Esophagus squamous epithelium (tissue), 4 donors: ENCODE data around the gene RGS3.

Experiments used
- POLR2A ChIP-seq, 4 donors: fragments of 450-650 bp; IDR thresholded peaks; one replicate each; pipeline ENCODE4 v1.6.1; 2017; ENCODE audit warnings: antibody characterized with exemption in 4 of 4, mild to moderate bottlenecking in 4 of 4, moderate library complexity in 3 of 4
- TF ChIP-seq, protein P1 (sequence below), 6 experiments: fragments of 450-650 bp in 4 of 6; fragments of 200-600 bp in 2 of 6; sonication (generic) in 2 of 6; IDR thresholded peaks; one replicate each; pipeline ENCODE4 v1.5.1; 2016 to 2019; ENCODE audit warnings: antibody characterized with exemption in 6 of 6, mild to moderate bottlenecking in 4 of 6, moderate library complexity in 4 of 6

DNA sequence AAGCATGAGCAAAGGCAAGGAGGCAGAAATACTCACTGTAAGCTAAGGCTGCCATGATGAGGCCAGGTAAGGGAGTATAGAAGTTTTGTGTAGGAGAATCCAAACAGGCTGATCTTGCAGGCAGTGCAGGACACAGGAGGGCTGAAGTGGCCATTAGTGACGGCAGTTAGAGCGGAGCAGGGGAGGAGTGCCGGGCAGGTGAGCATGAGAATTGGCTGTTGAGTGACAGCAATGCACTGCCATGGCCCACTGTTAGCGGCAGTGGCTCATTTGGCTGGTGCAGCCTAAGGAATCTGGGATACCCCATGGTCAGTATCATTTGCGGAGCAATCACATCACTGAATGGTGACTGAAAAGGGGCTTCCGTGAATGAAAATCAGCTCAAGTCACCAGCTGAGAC, 22.8 kb downstream of the RGS3 start:
- TF ChIP-seq, protein P1, sequence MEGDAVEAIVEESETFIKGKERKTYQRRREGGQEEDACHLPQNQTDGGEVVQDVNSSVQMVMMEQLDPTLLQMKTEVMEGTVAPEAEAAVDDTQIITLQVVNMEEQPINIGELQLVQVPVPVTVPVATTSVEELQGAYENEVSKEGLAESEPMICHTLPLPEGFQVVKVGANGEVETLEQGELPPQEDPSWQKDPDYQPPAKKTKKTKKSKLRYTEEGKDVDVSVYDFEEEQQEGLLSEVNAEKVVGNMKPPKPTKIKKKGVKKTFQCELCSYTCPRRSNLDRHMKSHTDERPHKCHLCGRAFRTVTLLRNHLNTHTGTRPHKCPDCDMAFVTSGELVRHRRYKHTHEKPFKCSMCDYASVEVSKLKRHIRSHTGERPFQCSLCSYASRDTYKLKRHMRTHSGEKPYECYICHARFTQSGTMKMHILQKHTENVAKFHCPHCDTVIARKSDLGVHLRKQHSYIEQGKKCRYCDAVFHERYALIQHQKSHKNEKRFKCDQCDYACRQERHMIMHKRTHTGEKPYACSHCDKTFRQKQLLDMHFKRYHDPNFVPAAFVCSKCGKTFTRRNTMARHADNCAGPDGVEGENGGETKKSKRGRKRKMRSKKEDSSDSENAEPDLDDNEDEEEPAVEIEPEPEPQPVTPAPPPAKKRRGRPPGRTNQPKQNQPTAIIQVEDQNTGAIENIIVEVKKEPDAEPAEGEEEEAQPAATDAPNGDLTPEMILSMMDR (IDR thresholded peaks at IDR 0.05), result no peak
- TF ChIP-seq POLR2A (IDR thresholded peaks at IDR 0.05), result no peak
